Epithelial cell of esophagus (primary cell): Measurements from ENCODE around the gene SLC25A23.
A peak's percentile ranks its signal among the peaks of the same experiment; 100 is the strongest.

Experiments
- DNase-seq: peaks from one replicate; pipeline ENCODE4 v3.0.0; 2010; ENCODE audit warnings: low read depth
- H3K4me3 ChIP-seq: 2 replicates; pipeline ENCODE4 v1.5.1; 2011; ENCODE audit warnings: mild to moderate bottlenecking, low read length, control low read depth
- CTCF ChIP-seq: IDR thresholded peaks from 2 replicates; pipeline ENCODE4 v1.5.1; 2011; ENCODE audit warnings: low read depth, mild to moderate bottlenecking, low read length, control low read depth, inconsistent platforms; ENCODE audit not compliant: insufficient read depth; ENCODE audit errors: missing control alignments

Gene SLC25A23

GRCh38 chr19:6414793-6415590, 44.6 kb downstream of the SLC25A23 start:
- no peak for DNase-seq

GRCh38 chr19:6413721-6414643, 45.6 kb downstream of the SLC25A23 start:
- DNase-seq = no peak
- no peak overlapping the region for H3K4me3 ChIP-seq
- TF ChIP-seq CTCF = no peak

More at GRCh38 chr19:6414793-6415590, 44.6 kb downstream of the SLC25A23 start:
- TF ChIP-seq CTCF = no peak
- no peak overlapping the region for H3K4me3 ChIP-seq

GRCh38 chr19:6413291-6413690, 46.3 kb downstream of the SLC25A23 start:
- no peak overlapping the region for H3K4me3 ChIP-seq
- TF ChIP-seq CTCF = no peak
- no peak for DNase-seq

- H3K4me3 ChIP-seq = no peak overlapping the region
- DNase-seq = peak; percentile 41
- TF ChIP-seq CTCF = peak; percentile 49
These were observed 47.0 kb downstream of the SLC25A23 start for GRCh38 chr19:6412447-6413091.

- no peak for DNase-seq
- H3K4me3 ChIP-seq = no peak overlapping the region
- TF ChIP-seq CTCF = no peak
These were observed 47.5 kb downstream of the SLC25A23 start for GRCh38 chr19:6412061-6412446.

- DNase-seq = no peak
- TF ChIP-seq CTCF = no peak
- no peak overlapping the region for H3K4me3 ChIP-seq
These were observed 50.2 kb downstream of the SLC25A23 start for GRCh38 chr19:6409346-6409745.
